Stimulated activated CD4-positive, alpha-beta T cell treated with anti-CD3 and anti-CD28 coated beads, Interleukin-4, amount 100 ng/mL, for 4 hours (primary cell): Measurements from ENCODE around the gene PRKAB1.
"Not testable (repeated sequence)": the region's sequence is repeated elsewhere in the genome, so short reads cannot be mapped to it uniquely, and the experiment has no call there.

Experiments
- DNase-seq, 2 experiments: peaks; one replicate each; pipeline ENCODE4 v3.0.0-alpha.2; 2020

The PRKAB1 gene

DNA sequence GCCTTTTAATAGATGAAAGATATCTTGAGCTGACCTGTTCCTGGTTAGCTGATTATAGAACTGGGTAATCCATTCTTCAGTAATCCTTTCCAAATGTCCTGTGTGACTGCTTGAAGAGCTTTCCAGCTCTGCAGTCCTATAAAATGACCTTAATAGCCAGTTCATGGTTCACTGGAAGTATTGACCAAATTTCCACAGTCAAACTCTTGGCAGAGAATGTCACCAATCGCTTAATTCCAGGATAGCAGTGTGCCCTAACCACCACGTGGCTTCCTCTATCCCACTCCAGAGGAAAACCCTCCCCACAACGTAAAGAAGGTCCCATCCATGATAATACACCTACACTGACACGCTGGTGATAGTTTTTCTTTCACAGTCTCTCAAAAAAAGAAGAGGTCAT, 17.4 kb downstream of the PRKAB1 start:
- DNase-seq: no peak

DNA sequence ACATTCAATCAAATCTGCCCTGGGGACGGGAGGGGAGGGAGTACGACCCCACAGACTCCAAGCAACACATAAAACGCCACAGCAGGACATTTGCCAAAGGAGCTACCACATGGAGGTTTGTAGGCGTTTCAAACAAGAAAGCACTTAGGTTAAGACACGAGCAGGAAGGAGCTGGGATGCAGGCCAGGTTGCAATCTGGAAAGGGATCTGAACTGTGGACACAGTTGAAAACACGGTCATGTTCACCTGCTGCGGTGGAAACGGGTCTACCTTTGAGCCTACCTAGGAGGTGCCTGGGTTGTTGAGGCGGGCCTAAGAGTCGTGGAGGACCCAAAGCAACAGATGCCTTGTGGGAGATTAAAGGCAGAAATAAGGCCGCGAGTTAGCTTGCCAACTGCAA, 18.4 kb downstream of the PRKAB1 start:
- DNase-seq: no peak

DNA sequence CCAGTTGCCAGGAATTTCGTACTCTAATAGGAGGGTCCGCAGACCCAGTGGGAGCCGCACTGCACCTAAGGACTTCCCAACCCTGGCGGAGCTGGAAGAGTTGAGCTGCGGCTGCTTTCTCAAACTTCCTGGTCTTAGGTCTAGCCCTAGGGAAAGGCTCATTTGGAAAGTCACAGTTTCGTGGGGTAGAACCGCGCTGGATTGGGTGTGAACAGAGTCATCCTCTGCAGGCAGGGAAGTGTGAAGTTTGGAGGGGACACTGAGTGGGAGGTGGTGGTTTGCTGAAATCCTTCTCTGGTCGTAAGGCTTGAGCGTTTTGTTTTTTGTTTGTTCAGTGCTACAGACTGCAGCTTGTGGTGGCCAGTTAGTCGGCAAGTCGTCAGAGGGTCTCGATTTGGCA, 18.8 kb downstream of the PRKAB1 start:
- DNase-seq: no peak

DNA sequence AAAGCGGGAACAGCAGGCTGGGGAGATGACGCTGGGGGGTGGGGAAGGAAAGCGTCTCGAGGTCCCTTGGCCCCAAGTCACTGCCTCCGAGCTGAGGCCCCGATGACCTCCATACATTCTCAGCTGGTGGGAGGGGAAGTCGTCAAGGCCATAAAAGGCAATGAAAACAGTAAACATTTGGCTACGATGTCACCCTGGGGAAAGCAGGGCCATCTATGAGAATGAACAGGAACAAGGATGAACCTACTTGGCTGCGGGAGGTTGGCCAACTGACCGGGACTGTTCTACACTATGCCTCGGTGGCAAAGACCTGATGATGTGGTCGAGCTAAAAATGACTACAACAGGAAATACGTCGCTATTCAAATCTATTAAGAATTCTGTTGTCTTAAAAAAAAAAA, 19.5 kb downstream of the PRKAB1 start:
- no peak for DNase-seq

DNA sequence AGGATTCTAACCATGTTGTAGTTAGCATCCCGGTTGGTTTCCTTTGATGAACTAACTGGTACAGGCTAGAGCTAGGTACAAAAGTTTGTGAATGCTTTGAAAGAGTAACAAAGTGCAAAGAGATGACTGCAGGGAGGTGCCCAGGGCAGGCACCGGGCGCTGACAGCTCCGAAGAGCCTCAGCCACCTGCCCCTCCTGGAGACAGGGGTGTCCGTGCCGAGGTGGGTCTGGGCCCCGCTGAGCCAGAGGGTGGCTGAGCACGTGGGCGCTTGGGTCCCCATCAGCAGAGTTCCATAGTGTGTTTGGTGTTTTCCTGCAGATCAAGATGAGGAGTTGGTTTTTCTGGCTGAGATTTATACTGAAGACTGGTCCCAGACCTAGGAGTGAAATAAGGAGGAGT, 19.9 kb downstream of the PRKAB1 start:
- no peak for DNase-seq

DNA sequence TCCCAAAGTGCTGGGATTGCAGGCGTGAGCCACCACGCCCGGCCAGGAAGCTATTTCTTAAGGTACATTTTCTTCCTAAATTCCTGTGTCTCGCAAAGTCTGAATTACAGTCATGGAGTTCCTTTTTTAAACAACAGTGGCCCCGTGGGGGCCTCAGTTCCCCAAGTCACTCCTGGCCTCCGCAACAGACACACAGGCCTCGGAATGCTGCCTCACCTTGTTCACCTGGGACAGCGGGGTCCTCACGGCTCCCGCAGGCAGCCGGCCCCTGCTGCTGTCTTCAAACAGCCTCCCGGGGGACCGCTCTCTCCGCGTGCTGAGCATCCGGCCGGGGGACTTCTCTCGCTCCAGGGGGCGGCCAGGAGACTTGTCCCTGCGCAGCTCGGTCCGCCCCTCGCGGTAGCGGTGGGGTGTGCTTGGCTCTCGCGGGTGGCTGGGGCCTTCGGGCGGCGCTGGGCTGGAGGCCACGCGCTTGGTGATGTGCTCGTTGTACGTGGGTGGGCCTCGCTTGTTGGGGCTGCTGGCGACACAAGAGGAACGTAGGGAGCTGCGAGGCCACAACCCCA, 22.1 kb downstream of the PRKAB1 start:
- no peak for DNase-seq

DNA sequence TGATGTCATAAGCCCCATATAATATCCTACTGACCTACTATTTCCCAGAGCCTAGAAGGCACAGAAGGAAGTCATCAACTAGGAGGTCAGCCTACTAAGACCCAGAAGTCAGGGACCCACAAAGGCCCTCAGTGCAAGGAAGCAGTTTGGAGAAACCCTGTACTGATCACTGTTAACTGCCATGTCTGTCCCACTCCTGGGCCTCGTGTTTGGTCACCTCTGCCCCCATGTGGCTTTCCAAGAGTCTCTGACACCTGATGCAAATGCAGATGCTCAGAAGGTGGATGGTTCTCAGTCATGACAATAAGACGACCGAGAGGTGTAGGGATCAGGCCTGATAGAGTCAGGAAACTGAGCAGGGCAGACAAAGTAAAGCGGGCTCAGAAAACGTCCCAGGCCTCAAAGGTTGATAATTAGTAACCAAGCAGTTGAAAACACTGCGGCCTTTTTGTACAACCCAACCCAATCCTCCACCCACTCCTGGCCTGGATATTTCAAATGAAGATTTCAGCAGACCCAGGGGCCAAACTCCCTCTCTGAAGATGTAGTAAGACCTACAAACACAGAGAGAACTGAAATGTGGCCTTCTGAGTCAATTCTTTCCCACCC, 23.4 kb downstream of the PRKAB1 start:
- DNase-seq: no peak

DNA sequence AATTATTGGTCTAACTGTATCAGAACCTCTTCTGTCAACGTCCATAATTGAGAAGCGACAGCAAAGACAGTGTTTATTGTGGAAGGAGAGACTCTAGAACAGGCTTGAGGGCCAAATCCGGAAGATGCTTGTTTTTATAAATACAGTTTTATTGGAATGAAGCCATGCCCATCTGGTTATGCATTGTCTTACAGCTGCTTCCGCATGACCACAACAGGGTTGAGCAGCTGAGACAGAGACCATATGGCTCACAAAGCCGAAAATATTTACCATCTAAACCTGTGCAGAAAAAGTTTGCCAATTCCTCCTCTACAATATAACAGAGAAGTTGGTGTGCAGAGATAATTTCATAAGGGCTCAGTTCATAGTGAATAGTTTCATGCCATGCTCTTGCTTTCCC, 24.5 kb downstream of the PRKAB1 start:
- DNase-seq: no peak

DNA sequence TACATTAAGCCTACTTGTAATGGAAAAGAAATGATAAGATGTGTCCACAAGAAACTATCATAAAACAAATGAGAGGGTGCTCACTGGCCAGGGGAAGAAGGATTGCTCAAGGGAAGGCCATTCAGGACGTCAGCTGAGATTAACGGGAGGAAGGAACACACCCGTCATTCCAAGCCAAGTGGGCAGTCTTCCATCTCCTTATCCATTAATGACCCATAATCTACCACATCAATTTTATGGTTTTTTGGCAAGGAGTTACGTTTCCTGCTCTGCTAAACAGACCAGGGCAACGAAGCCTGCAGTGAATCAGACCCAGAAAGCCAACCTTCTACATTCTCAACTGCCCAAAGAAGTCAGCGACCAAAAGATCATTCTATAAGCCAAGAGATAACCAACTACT, 25.1 kb downstream of the PRKAB1 start:
- no peak for DNase-seq

DNA sequence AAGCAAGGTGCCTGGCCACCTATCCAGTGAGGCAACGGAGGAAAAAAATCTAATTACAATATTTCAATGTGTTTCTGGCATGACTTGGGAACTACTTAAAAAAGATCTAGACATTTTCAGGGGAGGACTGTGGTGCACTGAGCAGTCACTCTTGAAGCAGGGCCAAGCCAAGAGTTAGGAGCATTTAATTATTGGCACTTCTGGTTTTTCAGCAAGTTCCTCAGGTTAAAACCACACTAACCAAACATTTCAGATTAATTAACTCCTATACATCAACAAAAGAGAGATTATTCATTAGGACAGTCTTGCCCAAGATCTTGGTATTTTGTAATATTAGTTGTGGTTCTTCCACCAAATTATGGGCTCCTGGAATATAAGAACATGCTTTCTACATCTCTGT, 25.6 kb downstream of the PRKAB1 start:
- DNase-seq: no peak

DNA sequence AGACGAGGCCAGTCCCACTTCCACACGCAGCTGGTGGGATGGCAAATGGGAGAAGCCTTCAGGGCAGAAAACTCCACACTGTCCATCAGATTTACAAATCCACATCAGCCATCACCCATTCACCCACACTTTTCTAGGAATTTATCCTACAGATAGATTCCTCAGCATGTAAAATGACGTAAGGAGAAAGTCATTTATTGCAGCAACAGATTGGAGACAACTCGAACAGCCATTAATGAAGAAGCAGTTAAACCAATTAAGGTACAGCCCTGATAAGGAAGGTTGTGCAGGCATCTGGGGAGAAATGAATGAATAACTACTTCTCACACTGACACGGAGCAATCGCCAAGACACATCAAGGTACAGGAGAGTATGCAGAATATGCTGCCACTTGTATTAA, 26.2 kb downstream of the PRKAB1 start:
- DNase-seq: no peak

DNA sequence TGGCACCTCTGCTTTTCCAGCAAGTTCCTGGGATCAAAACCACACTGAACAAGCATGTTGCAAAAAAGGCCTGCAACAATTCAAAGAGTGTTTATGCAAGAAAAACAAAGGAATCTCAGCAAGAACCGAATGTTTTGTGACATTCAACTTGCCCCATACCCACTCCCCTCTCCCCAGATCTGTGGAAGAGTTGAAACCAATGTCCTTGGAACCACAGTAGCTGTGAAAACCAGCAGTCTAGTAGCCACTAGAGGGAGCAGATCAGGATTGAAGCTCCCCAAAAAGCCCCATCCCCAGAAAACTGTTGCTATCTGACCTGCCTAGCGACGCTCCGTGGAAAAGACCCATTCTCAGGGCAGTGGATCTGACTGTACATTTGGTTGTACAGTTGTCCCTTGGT, 27.1 kb downstream of the PRKAB1 start:
- no peak for DNase-seq

DNA sequence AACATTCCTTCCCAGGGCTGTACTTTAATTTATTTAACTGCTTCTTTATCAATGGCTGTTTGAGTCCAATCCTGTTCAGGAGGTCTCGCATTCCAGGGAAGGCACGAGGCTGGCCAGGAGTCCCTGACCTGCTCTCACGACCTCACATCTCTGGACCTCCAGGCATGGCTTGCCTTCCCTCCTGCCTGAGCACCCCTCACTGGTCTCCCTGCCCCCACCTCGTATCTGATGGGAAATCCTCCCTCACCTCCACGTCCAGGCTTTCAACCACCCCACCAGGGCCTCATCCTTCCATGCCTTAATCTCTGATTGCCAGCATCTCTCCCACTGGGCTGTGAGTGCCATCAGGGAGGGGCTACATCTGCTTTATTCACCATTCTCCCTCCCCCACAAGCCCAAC, 29.0 kb downstream of the PRKAB1 start:
- no peak for DNase-seq

DNA sequence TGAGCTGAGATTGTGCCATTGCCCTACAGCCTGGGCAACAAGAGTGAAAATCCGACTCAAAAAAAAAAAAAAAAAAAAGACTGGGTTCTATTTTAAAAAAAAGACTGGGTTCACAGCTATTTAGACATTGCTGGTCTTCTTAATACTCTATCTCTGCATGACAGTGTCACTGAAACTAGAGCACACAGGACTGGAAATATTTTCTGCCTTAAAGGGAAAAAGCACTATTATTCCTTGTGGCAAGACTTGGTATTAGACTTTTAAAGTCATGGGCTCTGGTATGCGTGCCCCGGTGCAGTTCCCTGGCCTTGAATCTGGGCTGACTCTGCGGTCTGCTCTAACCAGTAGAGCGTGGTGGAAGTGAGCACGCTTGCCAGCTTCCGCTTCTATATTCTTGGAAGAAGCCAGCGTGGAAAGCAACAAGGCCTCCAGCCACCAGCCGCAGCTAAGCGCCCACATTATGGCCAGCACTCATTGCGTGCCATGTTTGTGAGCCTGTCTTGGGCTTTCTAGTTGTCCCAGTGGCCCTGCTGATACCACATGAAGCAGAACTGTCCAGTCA, 31.3 kb downstream of the PRKAB1 start:
- no peak for DNase-seq

DNA sequence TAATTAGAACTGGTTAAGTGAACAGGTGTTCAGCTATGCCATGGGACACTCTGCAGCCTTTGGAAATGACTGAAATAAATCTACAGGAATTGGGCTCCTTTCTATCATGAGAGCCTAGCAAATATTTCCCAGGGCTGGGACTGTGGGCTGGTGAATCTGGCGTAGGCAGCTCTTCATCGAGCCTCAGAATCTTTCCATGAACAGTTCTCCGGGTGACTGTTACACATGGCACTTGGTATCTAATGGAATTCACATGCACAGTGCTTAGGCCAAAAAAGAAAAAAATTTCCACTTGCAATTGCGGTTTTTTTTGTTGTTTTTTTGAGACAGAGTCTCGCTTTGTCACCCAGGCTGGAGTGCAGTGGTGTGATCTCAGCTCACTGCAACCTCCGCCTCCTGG, 32.1 kb downstream of the PRKAB1 start:
- DNase-seq: no peak

DNA sequence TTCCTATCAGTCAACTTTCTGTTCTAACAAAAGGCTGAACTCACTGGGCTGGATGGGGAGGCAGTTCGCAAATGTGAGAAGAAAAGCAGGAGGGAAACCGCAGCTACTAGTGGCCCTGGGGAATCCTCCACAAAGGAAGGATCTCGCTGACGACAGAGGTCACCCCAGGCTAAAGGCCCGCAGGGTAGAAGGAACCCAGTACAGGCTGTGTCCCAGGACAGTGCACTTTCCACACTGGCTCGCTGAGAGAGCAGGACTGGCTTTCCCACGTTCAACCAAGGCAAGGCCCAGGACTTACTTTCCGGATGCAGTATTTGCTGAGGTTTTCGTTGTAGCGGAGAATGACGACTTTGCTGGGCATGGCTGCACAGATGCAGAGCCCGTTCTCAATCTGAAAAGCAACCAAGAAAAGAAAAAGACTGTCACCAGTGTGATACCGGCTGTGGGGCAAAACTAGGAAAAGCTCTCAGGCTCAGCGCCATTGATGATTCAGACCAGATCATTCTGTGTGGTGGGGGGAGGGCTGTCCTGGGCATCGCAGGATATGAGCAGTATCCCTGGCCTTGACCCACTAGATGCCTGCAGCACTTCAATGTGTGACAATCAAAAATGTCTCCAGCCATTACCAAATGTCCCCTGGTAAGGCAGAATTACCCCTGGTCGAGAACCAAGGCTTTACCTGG, 36.3 kb downstream of the PRKAB1 start:
- DNase-seq: no peak

DNA sequence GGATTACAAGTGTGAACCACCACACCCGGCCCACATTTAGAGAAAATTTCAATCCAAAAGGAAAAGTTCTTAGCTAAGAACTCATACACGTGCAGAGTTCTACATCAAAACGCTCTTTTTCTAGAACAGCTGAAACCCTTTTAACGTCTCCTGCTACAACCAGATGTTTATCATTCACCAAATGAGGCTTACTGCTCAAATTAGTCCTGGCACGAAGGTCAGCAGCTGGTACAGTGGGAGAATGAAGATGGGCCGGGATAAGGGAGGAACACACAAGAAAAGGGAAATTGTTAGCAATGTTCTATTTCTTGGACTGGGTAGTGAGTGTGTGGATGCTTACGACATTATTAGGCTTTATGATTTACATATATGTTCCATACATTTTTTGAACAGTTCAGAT, 37.2 kb downstream of the PRKAB1 start:
- DNase-seq: no peak

DNA sequence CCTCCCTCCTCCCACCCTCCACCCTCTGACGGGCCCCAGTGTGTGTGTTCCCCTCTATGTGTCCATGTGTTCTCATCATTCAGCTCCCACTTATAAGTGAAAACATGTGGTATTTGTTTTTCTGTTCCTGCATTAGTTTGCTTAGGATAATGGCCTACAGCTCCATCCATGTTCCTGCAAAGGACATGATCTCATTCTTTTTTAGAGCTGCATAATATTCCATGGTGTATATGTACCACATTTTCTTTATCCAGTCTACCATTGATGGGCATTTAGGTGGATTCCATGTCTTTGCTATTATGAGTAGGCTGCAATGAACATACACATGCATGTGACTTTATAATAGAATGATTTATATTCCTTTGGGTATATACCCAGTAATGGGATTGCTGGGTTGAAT, 38.5 kb downstream of the PRKAB1 start:
- not testable (repeated sequence) for DNase-seq

DNA sequence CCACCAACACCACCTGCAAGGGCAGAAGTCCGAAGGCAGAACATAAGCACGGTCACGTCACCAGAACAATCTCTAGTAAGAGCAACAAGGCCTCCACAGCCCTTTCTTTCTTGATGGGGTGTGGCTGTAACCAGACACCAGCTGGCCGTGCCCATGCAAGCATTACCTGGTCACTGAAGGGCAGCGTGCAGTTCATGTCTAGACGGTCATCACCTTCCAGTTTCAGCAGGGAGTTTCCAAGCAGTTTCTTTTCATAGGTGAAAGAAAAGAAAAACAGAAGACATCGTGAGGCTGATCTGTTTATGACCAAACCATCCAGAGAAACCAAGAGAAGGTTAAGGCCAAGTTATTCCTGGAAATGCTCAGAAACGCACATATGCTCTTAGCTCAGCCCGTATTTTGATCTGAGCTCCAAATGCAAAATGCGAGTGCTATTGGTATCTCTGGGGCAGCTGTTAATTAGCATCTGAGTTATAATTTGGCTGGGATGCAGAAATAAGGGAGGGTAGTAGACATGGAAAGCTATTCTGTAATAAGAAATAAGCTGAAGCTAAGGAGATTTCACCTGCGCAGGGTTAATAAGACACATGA, 42.5 kb downstream of the PRKAB1 start:
- no peak for DNase-seq

DNA sequence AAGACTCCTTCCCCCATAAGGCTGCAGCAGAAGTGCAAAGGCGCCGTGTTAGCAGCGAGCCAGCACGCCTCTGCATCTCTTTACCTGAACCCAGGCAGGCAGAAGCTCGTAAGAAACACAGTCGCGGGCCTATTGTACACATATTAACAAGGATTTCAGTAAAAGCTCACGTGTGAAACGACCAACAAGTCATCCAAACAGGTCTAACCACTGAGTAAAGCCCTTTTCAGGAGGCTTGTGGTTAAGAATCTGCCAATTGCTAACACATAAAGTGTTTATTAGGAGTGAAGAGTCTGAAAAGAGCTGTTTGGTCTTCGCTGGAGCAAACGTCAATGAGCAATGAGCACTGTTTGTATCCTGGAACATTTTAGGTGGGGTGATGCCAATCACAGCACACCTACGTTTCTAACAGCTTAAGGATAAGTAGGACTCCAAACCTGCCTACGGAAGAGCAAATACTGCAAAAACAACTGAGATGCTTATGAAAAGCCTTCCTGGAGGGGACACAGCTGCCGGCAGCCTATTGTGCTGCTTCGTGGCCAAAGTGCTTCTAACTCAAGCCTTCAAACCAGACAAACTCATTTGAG, 43.1 kb downstream of the PRKAB1 start:
- no peak for DNase-seq

DNA sequence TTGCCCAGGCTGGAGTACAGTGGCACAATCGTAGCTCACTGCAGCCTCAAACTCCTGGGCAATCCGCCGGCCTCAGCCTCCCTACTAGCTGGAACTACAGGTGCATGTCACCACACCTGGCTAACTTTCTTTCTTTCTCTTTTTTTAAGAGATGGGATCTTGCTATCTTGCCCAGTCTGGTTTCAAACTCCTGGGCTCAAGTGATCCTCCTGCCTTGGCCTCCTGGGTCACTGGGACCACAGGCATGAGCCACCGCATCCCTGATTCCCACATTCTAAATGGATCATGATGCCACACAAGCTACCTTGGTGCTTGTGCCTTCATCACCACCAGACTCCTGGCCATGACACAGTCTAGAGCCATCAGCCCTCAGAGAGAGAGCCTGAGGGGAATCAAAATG, 43.8 kb downstream of the PRKAB1 start:
- DNase-seq: no peak

DNA sequence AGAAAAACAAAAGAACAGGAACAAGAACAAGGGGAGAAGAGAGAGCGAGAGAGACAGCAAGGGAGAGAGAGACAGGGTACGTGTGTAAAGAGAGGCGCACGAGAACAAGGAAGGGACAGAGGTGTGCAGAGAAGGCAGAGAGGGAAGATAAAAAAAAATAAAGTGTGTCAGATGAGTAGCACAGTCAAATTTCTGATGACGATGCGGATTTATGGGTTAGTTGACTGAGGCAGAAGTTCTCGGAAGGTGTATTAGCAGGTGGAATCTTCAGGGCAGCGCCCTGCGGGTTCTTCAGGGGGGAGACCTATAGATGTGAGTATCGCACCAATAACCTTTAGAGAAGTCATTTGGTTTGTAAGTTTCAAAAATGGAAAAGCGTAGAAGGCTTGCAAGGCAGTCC, 44.8 kb downstream of the PRKAB1 start:
- no peak for DNase-seq

DNA sequence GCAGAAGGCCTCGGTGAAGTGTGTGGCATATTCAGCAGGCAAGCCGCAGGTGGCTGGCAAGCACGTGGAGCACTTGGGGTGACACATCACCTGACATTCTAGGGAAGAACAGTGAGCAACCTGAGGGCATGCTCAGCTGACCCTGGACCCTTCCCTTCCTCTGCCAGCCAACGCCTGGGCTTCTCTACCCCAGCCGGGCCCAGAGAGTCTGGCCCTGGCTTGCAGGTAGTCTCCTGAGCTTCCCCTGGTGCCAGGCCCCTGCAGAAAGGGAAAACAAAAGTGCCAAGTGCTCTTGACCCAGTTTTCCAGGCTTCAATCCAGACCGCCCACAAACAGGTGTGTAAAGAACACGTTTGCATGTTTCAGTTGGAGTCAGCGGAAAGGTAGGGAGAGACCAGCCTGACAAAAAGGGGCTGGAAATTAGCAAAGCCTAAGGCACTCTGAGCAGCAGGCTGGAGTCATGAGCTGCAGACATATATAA, 45.7 kb downstream of the PRKAB1 start:
- no peak for DNase-seq
